GM18499 (cell line): Measurements from ENCODE around the gene PTGS1.
"Not testable (repeated sequence)": the region's sequence is repeated elsewhere in the genome, so short reads cannot be mapped to it uniquely, and the experiment has no call there.

Experiments used
- ATAC-seq: cut with Tn5 transposase; IDR thresholded peaks from one replicate; pipeline ENCODE4 v1.9.1; 2021; ENCODE audit warnings: moderate number of reproducible peaks; ENCODE audit not compliant: insufficient read depth, unreplicated experiment

PTGS1 gene

GRCh38 chr9:122346478-122347347 is 24.1 kb upstream of the PTGS1 start:
- no peak for ATAC-seq

DNA sequence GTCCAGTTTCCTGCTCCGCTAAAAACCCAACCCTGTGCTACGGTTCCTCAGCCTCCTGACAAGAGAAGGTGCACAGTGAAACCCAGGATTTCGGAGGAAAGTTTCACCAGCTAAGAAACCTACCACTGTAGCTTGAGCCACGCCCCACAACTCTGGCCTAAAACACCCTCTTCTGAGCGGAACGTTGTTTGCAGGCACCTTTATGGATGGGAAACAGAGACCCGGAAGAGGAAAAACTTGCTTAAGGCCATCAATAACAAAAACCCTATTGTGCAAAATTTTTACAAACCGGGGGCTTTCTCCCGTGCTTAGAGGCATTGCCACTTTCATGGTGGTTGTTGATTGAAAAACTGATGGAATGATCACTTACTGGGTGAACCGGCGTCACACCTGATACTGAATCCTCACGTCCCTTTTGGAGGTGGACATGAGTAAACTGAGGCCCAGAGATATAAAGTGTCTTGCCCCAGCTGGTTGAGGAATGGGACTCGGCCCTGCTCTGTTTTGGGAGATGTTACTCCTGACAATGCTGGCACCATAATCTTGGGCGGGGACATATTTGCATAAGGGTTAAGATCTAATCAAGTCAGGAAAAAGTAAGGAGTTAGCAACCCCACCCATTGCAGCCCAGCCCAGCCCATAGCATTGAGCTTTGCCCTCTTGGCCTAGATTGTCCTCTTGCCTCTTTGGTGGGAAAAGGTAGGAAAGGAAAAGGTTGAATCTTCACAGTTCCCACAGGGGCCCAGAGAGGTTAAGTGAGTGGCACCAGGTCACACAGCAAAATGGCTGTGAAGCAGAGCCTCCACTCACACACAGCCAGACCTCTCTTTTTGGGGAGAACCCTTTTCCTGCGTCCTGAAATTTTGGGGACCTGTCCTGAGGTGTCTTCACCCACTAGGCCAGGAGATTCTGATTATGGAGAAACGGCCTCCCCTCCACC is 23.2 kb upstream of the PTGS1 start:
- ATAC-seq, result no peak

- no peak for ATAC-seq
Observed at GRCh38 chr9:122348288-122348777, 22.5 kb upstream of the PTGS1 start.

- ATAC-seq, result no peak
Observed at GRCh38 chr9:122348791-122349190, 22.0 kb upstream of the PTGS1 start.

- ATAC-seq, result no peak
Observed at GRCh38 chr9:122349201-122349600, 21.6 kb upstream of the PTGS1 start.

DNA sequence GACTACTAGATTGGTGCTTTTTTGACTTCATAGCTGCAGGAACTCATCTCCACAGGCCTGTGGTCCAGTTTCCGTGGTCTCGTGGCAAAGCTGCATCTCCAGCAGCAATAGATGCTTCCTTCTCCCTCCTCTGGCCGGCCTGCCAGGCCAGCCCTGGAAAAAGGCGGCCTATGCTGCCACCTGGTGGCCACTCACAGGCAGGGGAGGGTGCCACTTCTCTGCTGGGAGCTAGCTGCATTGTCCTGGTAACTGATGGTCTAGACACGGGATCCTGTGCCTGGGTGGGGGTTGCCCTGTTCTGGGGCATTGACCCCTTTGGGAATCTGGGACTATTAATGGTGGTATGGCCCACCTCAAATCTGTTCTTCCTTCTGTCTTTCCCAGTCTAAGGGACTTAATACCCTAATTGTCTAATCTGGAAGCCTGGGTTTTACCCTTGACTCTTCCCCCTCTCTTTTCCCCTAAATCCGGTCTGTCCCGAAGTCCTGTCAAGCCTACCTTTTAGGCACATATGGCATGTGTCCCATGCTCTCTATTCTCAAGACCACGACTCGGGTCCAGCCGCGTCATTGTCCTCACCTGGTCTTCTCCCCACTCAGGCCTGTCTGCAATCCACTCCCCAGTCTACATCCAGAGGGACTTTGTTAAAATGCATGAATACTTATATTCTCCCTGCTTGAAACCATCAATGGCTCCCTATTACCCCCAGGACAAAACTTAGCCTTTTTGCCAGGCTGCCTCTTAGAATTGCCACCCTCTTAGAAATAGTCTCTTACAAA is 20.1 kb upstream of the PTGS1 start:
- ATAC-seq, result no peak

DNA sequence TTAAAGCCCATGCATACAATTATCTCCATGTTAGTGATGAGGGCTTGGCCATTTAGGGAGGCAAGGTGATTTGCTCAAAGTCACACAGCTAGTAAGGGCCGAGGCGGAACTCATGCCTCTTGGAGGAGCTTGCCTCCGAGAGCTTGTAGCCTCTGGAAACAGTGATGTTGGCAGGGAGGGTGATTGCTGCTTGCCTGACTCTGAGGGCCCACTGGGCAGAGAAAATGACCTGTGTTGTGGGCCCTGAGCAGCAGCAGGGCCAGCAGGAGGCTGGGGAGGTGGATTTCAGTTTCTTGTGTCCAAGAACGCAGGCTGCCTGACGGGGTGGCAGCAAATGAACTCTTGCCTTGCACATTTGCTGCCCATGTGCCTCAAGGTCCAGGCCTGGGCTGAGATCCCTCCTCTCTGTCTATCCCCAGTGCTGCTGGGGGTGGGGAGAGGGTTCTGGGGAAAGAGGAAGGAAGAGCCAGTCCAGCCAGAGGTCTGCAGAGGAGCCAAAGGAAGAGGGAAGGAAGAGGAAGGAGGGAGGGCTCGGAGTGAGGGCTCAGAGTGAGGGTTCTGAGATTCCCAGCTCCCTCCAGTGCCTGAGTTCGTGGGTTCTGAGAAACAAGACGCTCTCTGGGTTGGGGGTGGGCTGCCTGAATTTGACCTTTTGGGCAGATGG is 16.2 kb upstream of the PTGS1 start:
- ATAC-seq, result no peak

- no peak for ATAC-seq
Observed at GRCh38 chr9:122355336-122355875, 15.4 kb upstream of the PTGS1 start.

DNA sequence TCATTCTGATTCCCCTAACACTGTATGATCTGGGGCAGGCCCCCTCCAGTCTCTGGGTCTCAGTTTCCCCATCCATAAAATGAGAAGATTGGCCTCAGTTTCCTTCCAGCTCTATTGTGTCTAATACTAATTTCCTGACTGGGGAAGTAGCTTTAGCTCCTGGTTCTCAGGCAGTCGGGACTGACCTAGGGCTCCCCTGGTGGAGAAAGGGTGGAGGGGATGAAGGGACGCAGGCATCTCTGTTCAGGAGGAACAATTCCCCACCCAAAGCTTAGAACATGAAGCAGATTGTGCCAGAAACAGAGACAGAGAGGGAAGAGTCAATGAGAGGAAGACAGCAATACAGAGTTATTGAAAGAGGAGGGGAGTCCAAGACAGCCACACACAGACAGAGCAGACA is 14.2 kb upstream of the PTGS1 start:
- ATAC-seq, result no peak

DNA sequence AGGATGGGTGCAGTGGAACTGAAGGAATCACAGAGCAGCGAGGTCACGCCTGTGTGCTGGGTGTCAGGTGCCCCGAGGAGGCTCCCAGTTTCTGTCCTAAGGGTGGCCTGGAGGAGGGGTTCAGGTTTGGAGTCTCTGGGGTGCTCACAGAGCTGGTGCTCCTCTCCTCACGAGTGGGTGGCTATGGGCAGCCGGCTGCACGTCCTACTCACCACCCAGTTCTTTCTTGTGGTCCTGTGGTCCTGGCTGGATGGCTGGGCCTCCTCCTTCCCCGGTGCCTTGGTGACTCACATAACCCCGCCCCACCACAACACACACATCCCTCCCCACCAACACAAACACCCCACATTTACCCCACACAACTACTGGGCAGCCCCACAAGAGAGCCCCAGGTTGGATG is 9.9 kb upstream of the PTGS1 start:
- ATAC-seq, result no peak

- not testable (repeated sequence) for ATAC-seq
Observed at GRCh38 chr9:122363131-122363530, 7.7 kb upstream of the PTGS1 start.

DNA sequence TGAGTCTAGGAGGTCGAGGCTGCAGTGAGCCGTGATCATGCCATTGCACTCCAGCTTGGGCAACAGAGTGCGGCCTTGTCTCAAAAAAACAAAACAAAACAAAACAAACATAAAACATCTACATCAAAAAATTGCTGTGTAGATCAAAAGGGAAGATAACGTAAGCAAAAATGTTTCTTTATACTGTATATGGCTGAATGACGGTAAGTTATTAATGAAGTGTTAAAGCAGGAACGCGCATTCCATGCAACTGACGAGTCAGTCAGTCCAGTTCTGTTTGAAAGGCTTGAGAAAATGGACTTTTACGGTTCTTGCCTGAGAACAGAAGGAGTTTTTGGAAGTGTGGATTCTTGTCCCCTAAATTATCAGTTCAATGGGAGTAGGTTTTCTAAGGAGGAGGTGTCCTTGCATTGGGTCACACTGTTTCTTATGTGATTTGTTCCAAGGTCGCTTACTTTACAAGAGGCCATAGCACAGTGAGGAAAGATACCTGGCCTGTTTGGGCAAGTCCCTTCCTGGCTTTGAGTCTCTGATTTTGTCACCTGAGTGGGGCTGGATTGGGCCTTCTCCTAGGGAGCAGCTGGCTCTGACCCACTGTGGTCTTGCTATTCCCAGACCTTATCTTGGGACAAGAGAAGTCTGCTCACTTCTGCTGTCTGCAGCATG is 6.6 kb upstream of the PTGS1 start:
- no peak for ATAC-seq

DNA sequence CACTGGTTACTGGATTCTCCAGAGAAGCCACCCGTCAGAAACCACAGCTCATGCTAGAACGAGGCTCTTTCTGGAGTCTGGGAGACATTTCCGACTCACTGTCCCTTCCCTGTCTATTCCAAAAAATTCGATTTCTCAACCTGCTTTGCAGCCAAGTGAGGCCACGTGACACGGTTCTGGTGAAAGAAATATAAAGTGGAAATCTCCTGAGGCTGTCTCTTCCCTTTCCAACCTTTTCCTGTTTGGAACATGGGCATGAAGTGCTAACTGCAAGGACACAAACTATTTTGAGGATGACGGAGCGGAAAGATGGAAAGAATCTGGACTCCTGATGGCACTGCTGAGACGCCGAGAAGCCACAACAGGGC is 6.1 kb upstream of the PTGS1 start:
- no peak for ATAC-seq

DNA sequence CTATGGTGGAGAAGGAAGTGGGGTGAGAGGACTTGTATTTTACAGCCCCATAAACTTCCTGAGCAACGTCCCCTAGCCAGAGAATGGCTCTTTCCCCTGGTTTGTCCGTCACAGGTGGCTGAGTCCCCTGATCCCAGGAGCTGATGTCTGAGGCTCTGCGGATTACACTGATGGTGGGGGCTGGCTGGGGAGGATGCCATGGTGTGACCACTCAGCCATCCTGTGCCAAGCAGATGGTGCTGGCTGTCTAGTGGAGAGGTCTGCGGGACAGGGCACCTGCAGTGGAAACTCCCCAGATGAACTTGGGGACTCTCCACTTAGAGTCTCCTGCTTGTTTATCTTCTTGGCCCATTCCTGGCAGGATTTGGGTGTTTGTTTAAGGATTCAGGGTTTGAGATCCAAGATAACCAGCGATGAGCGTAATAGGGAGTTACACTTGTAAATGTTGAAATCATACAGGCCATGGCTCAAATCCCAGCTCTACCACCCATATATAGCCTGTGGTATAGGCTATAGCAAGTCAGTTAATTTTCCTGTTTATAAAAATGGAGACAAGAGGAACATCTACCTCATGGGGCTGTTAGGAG is 4.7 kb upstream of the PTGS1 start:
- no peak for ATAC-seq

GRCh38 chr9:122367065-122367464 is 3.8 kb upstream of the PTGS1 start:
- ATAC-seq, result no peak

- no peak for ATAC-seq
Observed at GRCh38 chr9:122367774-122368460, 2.9 kb upstream of the PTGS1 start.

GRCh38 chr9:122368642-122369041 is 2.2 kb upstream of the PTGS1 start:
- ATAC-seq, result no peak

DNA sequence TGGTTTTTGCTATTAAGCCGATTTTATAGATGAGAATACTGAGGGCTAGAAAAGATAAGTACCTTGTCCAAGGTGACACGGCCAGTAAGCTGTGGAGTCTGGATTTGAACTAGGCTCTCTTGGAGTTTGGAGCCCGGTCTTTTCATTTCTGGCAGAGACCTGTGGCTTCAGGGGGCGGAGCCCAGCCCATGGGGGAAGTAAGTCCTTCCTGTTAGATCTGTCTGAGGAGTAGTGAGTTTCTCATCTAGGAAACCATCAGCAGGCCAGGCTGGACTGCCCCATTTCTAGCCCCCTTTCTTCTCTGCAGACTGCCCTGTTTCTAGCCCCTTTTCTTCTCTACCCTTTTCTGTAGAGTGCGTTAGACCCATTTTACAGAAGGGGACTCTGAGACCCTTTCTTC is 521 bp upstream of the PTGS1 start:
- ATAC-seq, result no peak
